HEK293 (cell line): ENCODE results near the gene RAP2A.

Source experiments
- ATF2 ChIP-seq: fragments of 450-650 bp; formaldehyde crosslinking; IDR thresholded peaks from 2 replicates; pipeline ENCODE4 v1.5.1; 2016; ENCODE audit warnings: missing biosample characterization, missing genetic modification characterization, low read depth
- ZBTB8A ChIP-seq: fragments of 450-650 bp; formaldehyde crosslinking; IDR thresholded peaks from 2 replicates; pipeline ENCODE4 v1.5.1; 2016; ENCODE audit warnings: missing biosample characterization, missing genetic modification characterization
- ZFP3 ChIP-seq: fragments of 450-650 bp; formaldehyde crosslinking; IDR thresholded peaks from 2 replicates; pipeline ENCODE4 v1.5.1; 2016; ENCODE audit warnings: low read depth, missing biosample characterization, missing genetic modification characterization
- ZNF214 ChIP-seq: fragments of 450-650 bp; formaldehyde crosslinking; IDR thresholded peaks from 2 replicates; pipeline ENCODE4 v1.5.1; 2017; ENCODE audit warnings: missing biosample characterization, mild to moderate bottlenecking, missing genetic modification characterization, borderline replicate concordance
- ZNF221 ChIP-seq: fragments of 450-650 bp; formaldehyde crosslinking; IDR thresholded peaks from 2 replicates; pipeline ENCODE4 v1.5.1; 2017; ENCODE audit warnings: missing biosample characterization, missing genetic modification characterization, borderline replicate concordance
- ZNF768 ChIP-seq: fragments of 450-650 bp; formaldehyde crosslinking; IDR thresholded peaks from 2 replicates; pipeline ENCODE4 v1.5.1; 2018; ENCODE audit warnings: missing biosample characterization, mild to moderate bottlenecking, missing genetic modification characterization
- ZNF777 ChIP-seq: fragments of 450-650 bp; formaldehyde crosslinking; IDR thresholded peaks from 2 replicates; pipeline ENCODE4 v1.5.1; 2017; ENCODE audit warnings: missing biosample characterization, missing genetic modification characterization, borderline replicate concordance
- TF ChIP-seq, protein P1 (sequence below): fragments of 450-650 bp; formaldehyde crosslinking; IDR thresholded peaks from 2 replicates; pipeline ENCODE4 v1.5.1; 2016; ENCODE audit warnings: missing biosample characterization, missing genetic modification characterization

GRCh38 chr13:97499181-97499580 is 65.2 kb downstream of the RAP2A start:
- no peak for TF ChIP-seq ZNF214 (tag by site-specific recombination)
- TF ChIP-seq ZBTB8A (tag by site-specific recombination), result no peak
- no peak for TF ChIP-seq ZFP3 (tag by site-specific recombination)
- TF ChIP-seq ZNF768 (tag by site-specific recombination), result no peak
- TF ChIP-seq, protein P1, sequence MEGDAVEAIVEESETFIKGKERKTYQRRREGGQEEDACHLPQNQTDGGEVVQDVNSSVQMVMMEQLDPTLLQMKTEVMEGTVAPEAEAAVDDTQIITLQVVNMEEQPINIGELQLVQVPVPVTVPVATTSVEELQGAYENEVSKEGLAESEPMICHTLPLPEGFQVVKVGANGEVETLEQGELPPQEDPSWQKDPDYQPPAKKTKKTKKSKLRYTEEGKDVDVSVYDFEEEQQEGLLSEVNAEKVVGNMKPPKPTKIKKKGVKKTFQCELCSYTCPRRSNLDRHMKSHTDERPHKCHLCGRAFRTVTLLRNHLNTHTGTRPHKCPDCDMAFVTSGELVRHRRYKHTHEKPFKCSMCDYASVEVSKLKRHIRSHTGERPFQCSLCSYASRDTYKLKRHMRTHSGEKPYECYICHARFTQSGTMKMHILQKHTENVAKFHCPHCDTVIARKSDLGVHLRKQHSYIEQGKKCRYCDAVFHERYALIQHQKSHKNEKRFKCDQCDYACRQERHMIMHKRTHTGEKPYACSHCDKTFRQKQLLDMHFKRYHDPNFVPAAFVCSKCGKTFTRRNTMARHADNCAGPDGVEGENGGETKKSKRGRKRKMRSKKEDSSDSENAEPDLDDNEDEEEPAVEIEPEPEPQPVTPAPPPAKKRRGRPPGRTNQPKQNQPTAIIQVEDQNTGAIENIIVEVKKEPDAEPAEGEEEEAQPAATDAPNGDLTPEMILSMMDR (tag by site-specific recombination), result no peak
- TF ChIP-seq ATF2 (tag by site-specific recombination), result no peak
- TF ChIP-seq ZNF777 (tag by site-specific recombination), result no peak
- TF ChIP-seq ZNF221, result no peak
